Measurements from ENCODE around the gene KLB.
"Not testable (repeated sequence)": the region's sequence is repeated elsewhere in the genome, so short reads cannot be mapped to it uniquely, and the experiment has no call there.

Gene KLB
- 0 reads per million in 4 experiments for total RNA-seq

- DNase-seq, result no peak
Measured at GRCh38 chr4:39406763-39407583, at the start of gene KLB. Gene KLB (plus strand): TSS chr4:39406930. CDS start chr4:39406950, 20 bp downstream.

GRCh38 chr4:39357002-39357401, 49.7 kb upstream of the KLB start:
- DNase-seq, result no peak

- DNase-seq, result not testable (repeated sequence)
Measured at GRCh38 chr4:39360611-39361010, 46.1 kb upstream of the KLB start.

- no peak for DNase-seq
Measured at GRCh38 chr4:39362827-39363226, 43.9 kb upstream of the KLB start.

GRCh38 chr4:39363773-39364393, 42.8 kb upstream of the KLB start:
- DNase-seq, result no peak

GRCh38 chr4:39365360-39365759, 41.4 kb upstream of the KLB start:
- DNase-seq, result no peak

- peak; percentile 88 for DNase-seq
Measured at GRCh38 chr4:39365830-39366771, 40.6 kb upstream of the KLB start, which contains the start of gene RFC1. Gene RFC1 (minus strand): TSS chr4:39366362. CDS start chr4:39366241, 121 bp downstream.

GRCh38 chr4:39367166-39367565, 39.6 kb upstream of the KLB start:
- DNase-seq, result no peak

- DNase-seq, result no peak
Measured at GRCh38 chr4:39369301-39369700, 37.4 kb upstream of the KLB start.

- DNase-seq, result not testable (repeated sequence)
Measured at GRCh38 chr4:39371209-39371608, 35.5 kb upstream of the KLB start.

- DNase-seq, result no peak
Measured at GRCh38 chr4:39375478-39375877, 31.3 kb upstream of the KLB start.

GRCh38 chr4:39383690-39384089, 23.0 kb upstream of the KLB start:
- DNase-seq, result no peak

- DNase-seq, result no peak
Measured at GRCh38 chr4:39384563-39384962, 22.2 kb upstream of the KLB start.

- no peak for DNase-seq
Measured at GRCh38 chr4:39390603-39391002, 16.1 kb upstream of the KLB start.

GRCh38 chr4:39394706-39395105, 12.0 kb upstream of the KLB start:
- no peak for DNase-seq

GRCh38 chr4:39401640-39402039, 5.1 kb upstream of the KLB start:
- not testable (repeated sequence) for DNase-seq

- DNase-seq, result no peak
Measured at GRCh38 chr4:39407584-39407885, 805 bp downstream of the KLB start.

GRCh38 chr4:39410415-39410814, 3.7 kb downstream of the KLB start:
- DNase-seq, result no peak

- DNase-seq, result not testable (repeated sequence)
Measured at GRCh38 chr4:39411561-39411960, 4.8 kb downstream of the KLB start.

- no peak for DNase-seq
Measured at GRCh38 chr4:39415678-39416283, 9.1 kb downstream of the KLB start.

- DNase-seq, result no peak
Measured at GRCh38 chr4:39422247-39422646, 15.5 kb downstream of the KLB start.

GRCh38 chr4:39425297-39425696, 18.6 kb downstream of the KLB start:
- not testable (repeated sequence) for DNase-seq

GRCh38 chr4:39426728-39427127, 20.0 kb downstream of the KLB start:
- no peak for DNase-seq
